ENCODE measurements around the gene ZNF292.
"Not testable (repeated sequence)": the region's sequence is repeated elsewhere in the genome, so short reads cannot be mapped to it uniquely, and the experiment has no call there.

- not testable (repeated sequence) for TF ChIP-seq EZH2 (IDR thresholded peaks at IDR 0.05; ENCODE audit: low read depth); CTCF (conservative IDR thresholded peaks at IDR 0.05)
Observed at GRCh38 chr6:87301277-87301676, 145.9 kb downstream of the ZNF292 start.

Data from PC-9 (cell line).